ENCODE results near the gene MYRIP. TPM values are rescaled to one million over a fixed set of nuclear protein-coding genes. Genes with fewer than 3 reads are reported as not detected.

The MYRIP gene
- total and polyA plus RNA-seq, 2 experiments from 2014 or later: 1.5 to 1.8 TPM

GRCh38 chr3:40008796-40009195 is 199.4 kb downstream of the MYRIP start (continued):
- TF ChIP-seq CTCF (conservative IDR thresholded peaks at IDR 0.05; ENCODE audit: low read depth in 2 of 2) (no peak), POLR2AphosphoS5 (IDR thresholded peaks at IDR 0.05; ENCODE audit: low read depth) (no peak), EZH2phosphoT487 (IDR thresholded peaks at IDR 0.05; ENCODE audit: unreplicated experiment) (no peak), REST (IDR thresholded peaks at IDR 0.05; ENCODE audit: unreplicated experiment) (no peak), ETS1 (IDR thresholded peaks at IDR 0.05) (no peak), JUNB (IDR thresholded peaks at IDR 0.05; ENCODE audit: unreplicated experiment) (no peak), CREB1 (CRISPR knock-in tag; IDR thresholded peaks at IDR 0.05; ENCODE audit: low read depth) (no peak), ZNF331 (CRISPR knock-in tag; IDR thresholded peaks at IDR 0.05; ENCODE audit: low read depth) (no peak), EZH2 (IDR thresholded peaks at IDR 0.05; ENCODE audit: low read depth, unreplicated experiment) (no peak)

- H3K36me3 Mint-ChIP-seq (ENCODE audit: low read depth): no peaks in the 10 kb centered on the region
- DNase-seq (ENCODE audit: low spot score) (no peak), ATAC-seq (no peak)
- H3K27me3 ChIP-seq (ENCODE audit: insufficient read depth): no peaks in the 10 kb centered on the region
- no peaks in the 10 kb centered on the region; the same call in 2 of the 3 replicates for H3K9me3 Mint-ChIP-seq
- H3K79me2 ChIP-seq (replicated peaks; ENCODE audit: insufficient read depth): no peaks in the 10 kb centered on the region
- no peak overlapping the region for H3K27ac ChIP-seq (ENCODE audit: low read depth)
- H3K4me3 Mint-ChIP-seq: no peak overlapping the region
- TF ChIP-seq ZNF462 (CRISPR knock-in tag; IDR thresholded peaks at IDR 0.05) (no peak), CTCF (conservative IDR thresholded peaks at IDR 0.05; ENCODE audit: low read depth in 2 of 2) (no peak), POLR2AphosphoS5 (IDR thresholded peaks at IDR 0.05; ENCODE audit: low read depth) (no peak)
- no peak overlapping the region for H3K4me3 ChIP-seq
- H3K4me1 ChIP-seq (ENCODE audit: insufficient read depth): peaks cover 5% of the 10 kb centered on the region; the same call in 1 of the 2 replicates
- H3K4me2 ChIP-seq: no peak overlapping the region
- no peaks in the 10 kb centered on the region for H3F3A ChIP-seq (replicated peaks; ENCODE audit: low read depth)
- H2AFZ ChIP-seq: no peak overlapping the region
- peaks cover 7% of the 10 kb centered on the region for H3K9me2 ChIP-seq (ENCODE audit: insufficient read depth)
- H4K20me1 ChIP-seq (replicated peaks; ENCODE audit: insufficient read depth): no peaks in the 10 kb centered on the region
- H3K27ac Mint-ChIP-seq: no peak overlapping the region
- no peaks in the 10 kb centered on the region for H3K27me3 Mint-ChIP-seq (ENCODE audit: insufficient read depth, low read depth, poor library complexity)
- H3K36me3 ChIP-seq (ENCODE audit: insufficient read depth): no peaks in the 10 kb centered on the region
- H3K4me1 Mint-ChIP-seq: peaks cover 10% of the 10 kb centered on the region; the same call in 2 of the 3 replicates
These were observed 200.6 kb downstream of the MYRIP start for GRCh38 chr3:40009991-40010390.
